Osteocyte (in vitro differentiated cells): ENCODE measurements around the gene ATG13. TPM values are rescaled to one million over a fixed set of nuclear protein-coding genes. Genes with fewer than 3 reads are reported as not detected.
A peak's percentile ranks its signal among the peaks of the same experiment; 100 is the strongest.

Experiments used
- DNase-seq: peaks from one replicate; pipeline ENCODE4 v3.0.0; 2021; ENCODE audit warnings: mixed read lengths; ENCODE audit not compliant: unreplicated experiment; ENCODE audit errors: extremely low spot score
- H3K27ac Mint-ChIP-seq: one replicate; pipeline ENCODE4 v1.8.0; 2021; ENCODE audit warnings: mild to moderate bottlenecking, mixed read lengths; ENCODE audit not compliant: unreplicated experiment
- H3K27me3 Mint-ChIP-seq: one replicate; pipeline ENCODE4 v1.8.0; 2021; ENCODE audit warnings: mixed read lengths; ENCODE audit not compliant: unreplicated experiment
- H3K36me3 Mint-ChIP-seq: one replicate; pipeline ENCODE4 v1.8.0; 2021; ENCODE audit warnings: mixed read lengths; ENCODE audit not compliant: unreplicated experiment
- H3K4me1 Mint-ChIP-seq: one replicate; pipeline ENCODE4 v1.8.0; 2021; ENCODE audit warnings: mixed read lengths; ENCODE audit not compliant: unreplicated experiment
- H3K4me3 Mint-ChIP-seq: one replicate; pipeline ENCODE4 v1.8.0; 2021; ENCODE audit warnings: mild to moderate bottlenecking, moderate library complexity, mixed read lengths; ENCODE audit not compliant: unreplicated experiment
- H3K9me3 Mint-ChIP-seq: one replicate; pipeline ENCODE4 v1.8.0; 2021; ENCODE audit warnings: mixed read lengths; ENCODE audit not compliant: unreplicated experiment
- CTCF ChIP-seq: fragments of 200-600 bp; sonication (generic); IDR thresholded peaks from 2 replicates; pipeline ENCODE4 v1.5.0; 2021; ENCODE audit warnings: antibody characterized with exemption, mild to moderate bottlenecking, moderate library complexity
- total RNA-seq: library from RNA; stranded (reverse); gene quantifications from 2 replicates; pipeline ENCODE4 v1.2.1, GENCODE V29; 2021

Gene ATG13
- total RNA-seq, 1 donor from 2014 or later: 87.2 TPM

GRCh38 chr11:46643986-46644385 lies 26.6 kb downstream of the ATG13 start:
- H3K27ac Mint-ChIP-seq: no peak overlapping the region
- H3K9me3 Mint-ChIP-seq: no peaks in the 10 kb centered on the region
- DNase-seq: no peak
- H3K4me3 Mint-ChIP-seq: no peak overlapping the region
- peaks cover 25% of the 10 kb centered on the region for H3K36me3 Mint-ChIP-seq
- no peak for TF ChIP-seq CTCF
- no peaks in the 10 kb centered on the region for H3K27me3 Mint-ChIP-seq
- H3K4me1 Mint-ChIP-seq: peaks cover 10% of the 10 kb centered on the region

- TF ChIP-seq CTCF: no peak
- DNase-seq: no peak
- no peaks in the 10 kb centered on the region for H3K27me3 Mint-ChIP-seq
- peaks cover 23% of the 10 kb centered on the region for H3K4me1 Mint-ChIP-seq
- peaks cover 22% of the 10 kb centered on the region for H3K36me3 Mint-ChIP-seq
- H3K9me3 Mint-ChIP-seq: no peaks in the 10 kb centered on the region
- peak overlapping the region; percentile 95 for H3K27ac Mint-ChIP-seq
- peak overlapping the region; percentile 36 for H3K4me3 Mint-ChIP-seq
These were observed 31.9 kb downstream of the ATG13 start for GRCh38 chr11:46649180-46649738.

- peaks cover 52% of the 10 kb centered on the region for H3K36me3 Mint-ChIP-seq
- H3K27me3 Mint-ChIP-seq: no peaks in the 10 kb centered on the region
- no peak overlapping the region for H3K4me3 Mint-ChIP-seq
- no peak overlapping the region for H3K27ac Mint-ChIP-seq
- H3K4me1 Mint-ChIP-seq: no peaks in the 10 kb centered on the region
- H3K9me3 Mint-ChIP-seq: no peaks in the 10 kb centered on the region
- TF ChIP-seq CTCF: no peak
- DNase-seq: no peak
These were observed 38.3 kb downstream of the ATG13 start for GRCh38 chr11:46655631-46656030.

- peaks cover 44% of the 10 kb centered on the region for H3K36me3 Mint-ChIP-seq
These were observed 39.8 kb downstream of the ATG13 start for GRCh38 chr11:46657186-46657585.

GRCh38 chr11:46658259-46658658 lies 40.9 kb downstream of the ATG13 start:
- H3K27me3 Mint-ChIP-seq: no peaks in the 10 kb centered on the region
- peaks cover 45% of the 10 kb centered on the region for H3K36me3 Mint-ChIP-seq
- no peak overlapping the region for H3K4me3 Mint-ChIP-seq
- TF ChIP-seq CTCF: no peak
- no peaks in the 10 kb centered on the region for H3K4me1 Mint-ChIP-seq
- H3K9me3 Mint-ChIP-seq: no peaks in the 10 kb centered on the region
- no peak overlapping the region for H3K27ac Mint-ChIP-seq
- DNase-seq: no peak

More at GRCh38 chr11:46657186-46657585, 39.8 kb downstream of the ATG13 start:
- no peaks in the 10 kb centered on the region for H3K9me3 Mint-ChIP-seq
- H3K4me3 Mint-ChIP-seq: no peak overlapping the region
- H3K4me1 Mint-ChIP-seq: no peaks in the 10 kb centered on the region
- H3K27me3 Mint-ChIP-seq: no peaks in the 10 kb centered on the region
- no peak for DNase-seq
- H3K27ac Mint-ChIP-seq: no peak overlapping the region
- no peak for TF ChIP-seq CTCF
